GM18505 (cell line): Measurements from ENCODE around the gene NOSIP.

Source experiments
- ATAC-seq: cut with Tn5 transposase; IDR thresholded peaks from one replicate; pipeline ENCODE4 v1.9.1; 2021; ENCODE audit not compliant: unreplicated experiment
- POLR2A ChIP-seq: IDR thresholded peaks from 4 replicates; pipeline ENCODE4 v1.6.1; 2011; ENCODE audit warnings: borderline replicate concordance; ENCODE audit not compliant: insufficient read depth, insufficient read length; ENCODE audit errors: extremely low read depth

NOSIP gene

DNA sequence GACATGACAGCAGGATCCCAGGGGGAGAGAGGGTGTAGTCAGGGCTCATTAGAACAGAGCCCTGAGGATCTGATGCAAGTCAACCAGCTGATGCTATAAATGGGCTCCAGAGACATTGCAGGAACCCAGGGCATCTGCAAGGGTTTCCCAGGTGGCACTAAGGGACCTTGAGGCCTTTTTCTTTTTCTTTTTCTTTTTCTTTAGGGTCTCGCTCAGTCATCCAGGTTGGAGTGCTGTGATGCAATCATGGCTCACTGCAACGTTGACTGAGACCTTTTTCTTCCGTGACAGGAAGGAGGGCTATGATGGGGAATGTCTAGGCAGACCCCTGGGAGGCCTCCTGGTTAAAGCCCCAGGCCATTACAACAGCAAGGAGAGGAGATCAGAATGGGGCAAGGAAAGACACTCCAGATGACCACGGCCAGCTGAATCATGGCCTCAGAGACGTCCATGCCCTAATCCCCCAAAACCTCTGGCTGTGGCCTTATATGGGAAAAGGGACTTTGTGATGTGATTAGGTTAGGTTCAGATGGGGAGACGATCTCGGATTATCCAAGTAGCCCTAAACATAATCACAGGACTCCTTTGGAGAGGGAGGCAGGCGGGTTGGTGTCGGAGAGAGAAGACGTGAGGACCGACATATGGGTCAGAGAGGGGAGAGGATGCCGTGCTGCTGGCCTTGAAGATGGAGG lies 72.4 kb downstream of the NOSIP start:
- no peak for ATAC-seq
- no peak for TF ChIP-seq POLR2A

DNA sequence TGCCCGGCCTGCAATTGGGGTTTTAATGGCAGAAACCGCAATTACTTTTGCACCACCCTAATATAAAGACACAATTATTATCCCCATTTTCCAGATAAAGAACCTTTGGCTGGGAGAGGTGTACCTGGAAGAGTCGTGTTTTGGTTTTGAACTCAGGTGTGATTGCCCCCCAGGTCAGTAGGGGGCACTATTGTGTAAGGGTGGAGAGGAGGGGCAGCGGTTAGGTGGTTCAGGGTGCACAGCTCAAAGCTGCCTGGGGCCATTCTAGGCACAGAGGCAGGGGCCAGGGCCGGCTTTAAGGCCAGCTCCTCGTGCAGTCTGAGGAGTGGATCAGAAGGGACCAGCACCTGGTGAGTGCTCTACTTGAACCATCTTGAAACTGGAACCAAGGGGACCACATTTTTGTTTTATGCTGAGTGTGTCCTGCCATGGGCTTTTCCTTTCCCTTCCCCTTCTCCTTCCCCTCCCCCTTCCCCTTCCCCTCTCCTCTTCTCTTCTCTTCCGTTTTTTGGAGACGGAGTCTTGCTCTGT lies 73.7 kb downstream of the NOSIP start:
- no peak for ATAC-seq
- no peak for TF ChIP-seq POLR2A
